Measurements from ENCODE around the gene SLC7A10. TPM values are rescaled to one million over a fixed set of nuclear protein-coding genes. Genes with fewer than 3 reads are reported as not detected.

The SLC7A10 gene
- total RNA-seq, 6 experiments from 2014 or later = not detected

GRCh38 chr19:33271246-33272021 is 45.8 kb upstream of the SLC7A10 start:
- DNase-seq = no peak
- TF ChIP-seq CTCF (IDR thresholded peaks at IDR 0.05) = no peak
- no peak overlapping the region for H3K27ac Mint-ChIP-seq
- no peaks in the 10 kb centered on the region for H3K9me3 Mint-ChIP-seq
- no peak overlapping the region for H3K4me3 Mint-ChIP-seq
- no peaks in the 10 kb centered on the region for H3K36me3 Mint-ChIP-seq (ENCODE audit: low read depth)
- H3K27me3 Mint-ChIP-seq (ENCODE audit: insufficient read depth) = peaks cover 19% of the 10 kb centered on the region
- peaks cover 8% of the 10 kb centered on the region for H3K4me1 Mint-ChIP-seq (ENCODE audit: low read depth)

- TF ChIP-seq CTCF (IDR thresholded peaks at IDR 0.05) = no peak
- H3K27ac Mint-ChIP-seq = no peak overlapping the region
- H3K27me3 Mint-ChIP-seq (ENCODE audit: insufficient read depth) = peaks cover 19% of the 10 kb centered on the region
- no peaks in the 10 kb centered on the region for H3K9me3 Mint-ChIP-seq
- DNase-seq = no peak
- no peak overlapping the region for H3K4me3 Mint-ChIP-seq
- peaks cover 8% of the 10 kb centered on the region for H3K4me1 Mint-ChIP-seq (ENCODE audit: low read depth)
- no peaks in the 10 kb centered on the region for H3K36me3 Mint-ChIP-seq (ENCODE audit: low read depth)
These were observed 45.1 kb upstream of the SLC7A10 start for GRCh38 chr19:33270769-33271168.

- no peak overlapping the region for H3K27ac Mint-ChIP-seq
- H3K4me1 Mint-ChIP-seq (ENCODE audit: low read depth) = peaks cover 3% of the 10 kb centered on the region
- DNase-seq = no peak
- TF ChIP-seq CTCF (IDR thresholded peaks at IDR 0.05) = no peak
- H3K27me3 Mint-ChIP-seq (ENCODE audit: insufficient read depth) = peaks cover 29% of the 10 kb centered on the region
- no peaks in the 10 kb centered on the region for H3K36me3 Mint-ChIP-seq (ENCODE audit: low read depth)
- H3K4me3 Mint-ChIP-seq = no peak overlapping the region
- no peaks in the 10 kb centered on the region for H3K9me3 Mint-ChIP-seq
These were observed 43.4 kb upstream of the SLC7A10 start for GRCh38 chr19:33269016-33269415.

- Mint-ChIP-seq H3K36me3 (ENCODE audit: low read depth) (no peaks in the 10 kb centered on the region), H3K27ac (no peak overlapping the region), H3K27me3 (ENCODE audit: insufficient read depth) (peaks cover 29% of the 10 kb centered on the region), H3K4me1 (ENCODE audit: low read depth) (no peaks in the 10 kb centered on the region), H3K9me3 (no peaks in the 10 kb centered on the region), H3K4me3 (no peak overlapping the region)
- DNase-seq = no peak
- no peak for TF ChIP-seq CTCF (IDR thresholded peaks at IDR 0.05)
These were observed 42.7 kb upstream of the SLC7A10 start for GRCh38 chr19:33268162-33268991.

- Mint-ChIP-seq H3K36me3 (ENCODE audit: low read depth) (no peaks in the 10 kb centered on the region), H3K9me3 (no peaks in the 10 kb centered on the region), H3K27ac (no peak overlapping the region), H3K27me3 (ENCODE audit: insufficient read depth) (peaks cover 29% of the 10 kb centered on the region), H3K4me3 (no peak overlapping the region), H3K4me1 (ENCODE audit: low read depth) (no peaks in the 10 kb centered on the region)
- no peak for DNase-seq
- no peak for TF ChIP-seq CTCF (IDR thresholded peaks at IDR 0.05)
These were observed 42.1 kb upstream of the SLC7A10 start for GRCh38 chr19:33267706-33268105.
